GM12872 (cell line): ENCODE data around the gene PDZRN3.

Experiments used
- TF ChIP-seq, protein P1 (sequence below): IDR thresholded peaks from 3 replicates; pipeline ENCODE4 v1.5.1; 2011; ENCODE audit warnings: low read depth, mild to moderate bottlenecking, low read length, moderate library complexity; ENCODE audit not compliant: insufficient read depth

Gene PDZRN3

DNA sequence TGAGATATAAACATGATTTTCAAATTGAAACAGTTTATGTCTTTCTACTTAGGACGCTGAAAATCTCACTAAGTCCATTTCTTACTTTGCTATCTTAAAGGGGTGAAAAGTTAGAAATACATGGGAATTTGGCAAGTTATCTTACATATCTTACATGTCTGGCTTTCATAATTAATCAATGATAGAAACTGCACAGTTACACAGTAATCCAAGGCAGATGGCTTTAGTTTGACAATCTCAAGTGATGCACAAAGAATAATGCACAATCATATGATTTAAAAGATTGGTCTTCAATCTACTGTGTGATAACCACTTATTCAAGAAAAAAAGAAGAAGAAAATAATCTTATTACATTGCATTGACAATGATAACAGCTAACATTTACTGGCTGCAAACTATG is 14.2 kb downstream of the PDZRN3 start:
- TF ChIP-seq, protein P1, sequence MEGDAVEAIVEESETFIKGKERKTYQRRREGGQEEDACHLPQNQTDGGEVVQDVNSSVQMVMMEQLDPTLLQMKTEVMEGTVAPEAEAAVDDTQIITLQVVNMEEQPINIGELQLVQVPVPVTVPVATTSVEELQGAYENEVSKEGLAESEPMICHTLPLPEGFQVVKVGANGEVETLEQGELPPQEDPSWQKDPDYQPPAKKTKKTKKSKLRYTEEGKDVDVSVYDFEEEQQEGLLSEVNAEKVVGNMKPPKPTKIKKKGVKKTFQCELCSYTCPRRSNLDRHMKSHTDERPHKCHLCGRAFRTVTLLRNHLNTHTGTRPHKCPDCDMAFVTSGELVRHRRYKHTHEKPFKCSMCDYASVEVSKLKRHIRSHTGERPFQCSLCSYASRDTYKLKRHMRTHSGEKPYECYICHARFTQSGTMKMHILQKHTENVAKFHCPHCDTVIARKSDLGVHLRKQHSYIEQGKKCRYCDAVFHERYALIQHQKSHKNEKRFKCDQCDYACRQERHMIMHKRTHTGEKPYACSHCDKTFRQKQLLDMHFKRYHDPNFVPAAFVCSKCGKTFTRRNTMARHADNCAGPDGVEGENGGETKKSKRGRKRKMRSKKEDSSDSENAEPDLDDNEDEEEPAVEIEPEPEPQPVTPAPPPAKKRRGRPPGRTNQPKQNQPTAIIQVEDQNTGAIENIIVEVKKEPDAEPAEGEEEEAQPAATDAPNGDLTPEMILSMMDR: no peak

DNA sequence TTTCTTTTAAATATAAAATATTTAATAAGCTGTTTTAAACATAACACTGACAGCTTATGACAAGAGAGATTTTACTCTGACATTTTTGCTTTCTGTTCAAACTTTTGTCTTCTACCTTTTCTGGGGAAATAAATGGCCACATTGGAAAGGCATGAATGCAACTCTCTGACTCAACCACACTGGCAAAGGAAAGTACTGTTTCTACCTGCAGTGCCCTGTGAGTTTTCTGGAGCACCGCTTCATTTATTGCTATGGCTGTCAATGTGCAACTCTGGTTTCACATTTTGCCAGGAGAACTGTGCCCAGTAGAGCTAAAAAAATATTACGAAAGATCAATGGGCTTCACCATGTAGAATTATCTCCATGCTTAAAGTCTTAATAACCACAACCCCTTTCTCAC is 15.1 kb downstream of the PDZRN3 start:
- TF ChIP-seq, protein P1: no peak

DNA sequence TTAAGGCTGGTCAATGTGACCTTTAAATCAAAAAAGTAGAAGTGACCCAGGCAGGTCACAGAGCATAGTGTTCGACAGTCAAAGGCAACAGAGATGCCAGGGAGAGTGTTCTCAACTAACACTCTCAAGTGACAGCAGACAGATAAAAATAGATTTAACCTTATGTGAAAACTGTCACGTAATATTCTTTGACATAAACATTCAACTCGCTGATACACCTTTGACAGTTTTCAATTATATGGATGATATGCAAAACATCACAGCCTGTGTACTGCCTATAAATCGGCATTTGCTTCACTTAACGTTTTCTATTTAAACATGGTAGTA is 15.5 kb downstream of the PDZRN3 start:
- TF ChIP-seq, protein P1: no peak

DNA sequence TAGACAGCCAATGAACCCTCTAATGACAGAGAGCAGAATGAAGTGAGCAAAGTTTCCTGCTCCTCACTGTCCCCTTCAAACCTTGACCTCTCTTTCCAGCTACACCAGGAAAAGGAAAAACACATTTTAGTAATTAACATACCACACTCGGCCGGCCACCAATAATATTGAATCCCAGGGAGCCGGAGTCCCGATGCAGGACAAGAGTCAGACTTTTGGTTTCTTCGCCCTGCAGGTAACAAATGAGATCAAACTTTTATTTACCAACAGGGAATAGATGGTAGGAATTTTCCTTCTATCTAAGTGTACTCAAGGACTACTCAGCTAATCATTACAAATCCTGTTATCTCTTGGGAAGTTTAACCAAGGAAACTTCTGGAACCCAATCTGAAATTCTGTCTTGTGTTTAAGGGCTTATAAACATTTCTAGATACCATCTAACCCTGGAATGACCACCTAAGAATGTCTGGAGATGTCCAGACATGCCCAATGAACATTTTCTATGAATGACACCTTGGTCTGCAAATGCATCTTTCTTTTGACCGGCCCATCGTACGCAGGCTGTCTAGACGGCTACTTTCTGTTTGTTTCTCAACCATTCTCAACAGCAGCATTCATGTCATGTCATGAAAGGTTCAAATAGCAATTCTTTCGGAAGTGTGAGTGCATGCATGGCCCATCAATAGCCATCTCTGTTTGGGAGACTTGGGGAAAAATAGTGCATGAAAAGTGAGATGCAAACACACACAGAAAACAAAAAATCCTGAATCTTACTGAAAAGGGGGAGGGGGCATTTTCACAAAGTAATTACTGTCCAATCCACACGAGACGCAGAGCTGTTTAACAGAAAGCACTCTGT is 16.1 kb downstream of the PDZRN3 start:
- TF ChIP-seq, protein P1: no peak

DNA sequence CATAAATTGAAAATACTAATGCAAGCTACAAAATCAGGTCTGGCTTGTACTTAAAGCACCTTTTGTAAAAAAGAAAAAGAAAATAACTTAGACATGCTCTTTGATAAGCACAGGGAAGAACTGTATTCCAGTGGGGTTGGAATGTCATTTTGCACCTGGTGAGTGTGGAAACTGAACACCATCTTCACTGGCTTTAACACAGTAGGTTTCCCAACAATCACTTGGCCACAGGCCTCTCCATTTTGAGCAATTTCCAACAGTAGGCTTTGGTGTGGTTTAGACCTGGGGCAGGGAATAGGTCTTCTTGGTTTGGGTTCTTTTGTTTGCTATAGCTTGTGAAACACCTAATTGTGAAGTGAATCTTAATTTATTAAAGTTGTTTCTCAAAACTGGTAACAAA is 18.9 kb downstream of the PDZRN3 start:
- TF ChIP-seq, protein P1: no peak

DNA sequence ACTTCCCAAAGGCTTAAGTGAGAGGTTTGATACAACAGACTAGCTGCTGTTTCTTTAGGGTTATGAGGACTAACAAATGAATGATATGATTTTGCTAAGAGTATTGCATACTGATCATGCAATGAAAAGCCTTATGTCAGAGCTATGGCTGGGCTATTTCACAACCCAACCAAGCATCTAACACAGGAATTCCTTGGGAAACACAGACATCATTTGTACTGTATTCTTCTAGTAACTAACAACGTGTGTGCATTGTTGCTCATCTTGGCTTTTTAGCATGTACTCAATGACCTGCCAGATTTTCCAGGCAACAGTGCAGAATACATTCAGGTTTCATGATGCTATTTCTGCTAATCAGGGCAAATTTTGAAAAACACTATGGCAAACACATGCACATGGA is 19.3 kb downstream of the PDZRN3 start:
- TF ChIP-seq, protein P1: no peak

DNA sequence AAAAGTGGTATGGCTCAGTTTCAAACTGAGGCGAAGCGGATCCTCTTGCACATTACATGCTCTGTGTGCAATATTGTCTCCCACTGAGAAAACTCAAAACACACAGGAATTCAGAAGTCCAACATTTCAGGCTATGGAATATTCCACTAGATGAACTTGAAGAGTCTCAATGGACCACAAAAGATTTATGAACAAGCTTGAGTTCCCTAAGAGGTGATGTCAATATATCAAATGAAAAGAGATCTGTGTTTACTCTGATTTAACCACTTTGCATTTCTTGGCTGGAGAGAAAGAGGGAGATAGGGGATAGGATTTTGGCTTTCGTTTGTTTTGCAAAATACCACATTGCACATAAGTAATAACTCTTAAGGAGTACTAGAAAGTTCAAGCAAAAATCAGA is 20.3 kb downstream of the PDZRN3 start:
- TF ChIP-seq, protein P1: no peak

DNA sequence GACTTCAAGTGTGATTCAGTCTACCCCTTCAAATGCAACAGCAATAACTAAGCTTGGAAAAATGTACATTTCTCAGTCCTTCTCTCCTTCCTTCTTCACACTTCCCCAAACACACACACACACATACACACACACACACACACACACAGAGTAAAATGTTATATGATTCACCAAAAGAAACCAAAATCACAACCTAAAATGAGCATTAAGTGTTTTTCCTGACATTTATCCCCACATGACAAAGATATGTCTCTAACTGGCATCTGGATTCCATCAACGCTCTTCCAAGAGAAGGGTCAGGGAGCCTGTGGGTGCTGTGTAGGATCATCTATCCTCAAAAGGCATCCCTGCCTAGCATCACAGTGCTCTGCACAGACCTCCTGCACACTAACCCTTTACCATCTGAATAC is 21.0 kb downstream of the PDZRN3 start:
- TF ChIP-seq, protein P1: no peak
